ENCODE measurements around the gene AWAT2.

AWAT2 gene

DNA sequence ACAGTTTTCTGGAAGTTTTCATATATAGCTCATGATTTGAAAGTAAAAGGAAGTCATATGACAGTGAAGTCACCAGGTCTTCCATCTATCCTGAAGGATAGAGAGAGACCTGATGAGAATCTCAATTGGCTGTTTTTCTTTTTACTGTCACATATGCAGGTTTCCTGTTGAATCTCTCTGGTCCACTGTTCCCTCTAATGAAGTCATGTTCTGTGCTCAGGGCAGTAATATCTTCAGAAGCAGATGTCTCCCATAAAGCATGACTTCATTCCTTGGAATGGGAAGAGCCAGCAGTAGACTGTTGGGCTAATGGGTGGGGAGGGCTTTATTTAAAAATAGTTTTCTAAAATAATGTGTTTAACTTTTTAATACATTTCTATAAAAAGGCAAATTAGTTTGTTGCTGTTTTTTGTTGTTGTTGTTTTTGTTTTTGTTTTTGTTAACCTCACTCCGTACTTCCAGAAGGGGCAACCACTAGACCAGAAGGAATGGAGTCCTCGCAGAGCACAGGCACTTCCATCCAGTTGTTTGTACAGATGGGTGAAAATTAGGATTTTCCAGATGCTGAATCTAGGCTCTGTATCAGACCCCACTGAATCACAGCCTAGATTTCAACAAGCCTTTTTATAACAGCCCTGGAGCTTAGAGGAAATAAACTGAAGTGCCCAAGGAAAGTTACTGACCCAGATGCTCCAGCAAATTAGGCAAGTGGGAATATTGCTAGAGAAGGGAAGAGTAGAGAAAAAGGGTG is 54.2 kb downstream of the AWAT2 start:
- no peak for DNase-seq

DNA sequence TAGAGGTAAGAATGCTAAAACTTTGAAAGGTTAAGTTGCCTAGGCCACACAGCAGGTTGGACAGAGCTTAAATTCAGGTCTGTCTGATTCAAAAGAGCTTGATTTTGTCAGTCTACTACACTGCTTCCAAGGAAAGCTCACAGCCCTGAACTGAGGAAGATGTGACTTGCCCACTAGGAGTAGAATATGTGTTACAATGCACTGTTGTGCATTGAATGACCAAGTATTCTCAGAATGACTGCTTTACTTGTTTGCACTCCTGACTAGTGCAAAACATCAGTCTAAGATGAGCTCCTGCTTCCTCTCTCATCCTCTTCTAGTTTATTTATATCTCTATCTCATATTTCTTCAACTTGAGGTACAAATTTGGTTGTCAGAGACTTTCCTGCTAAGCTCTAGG is 56.2 kb downstream of the AWAT2 start:
- DNase-seq, result no peak

DNA sequence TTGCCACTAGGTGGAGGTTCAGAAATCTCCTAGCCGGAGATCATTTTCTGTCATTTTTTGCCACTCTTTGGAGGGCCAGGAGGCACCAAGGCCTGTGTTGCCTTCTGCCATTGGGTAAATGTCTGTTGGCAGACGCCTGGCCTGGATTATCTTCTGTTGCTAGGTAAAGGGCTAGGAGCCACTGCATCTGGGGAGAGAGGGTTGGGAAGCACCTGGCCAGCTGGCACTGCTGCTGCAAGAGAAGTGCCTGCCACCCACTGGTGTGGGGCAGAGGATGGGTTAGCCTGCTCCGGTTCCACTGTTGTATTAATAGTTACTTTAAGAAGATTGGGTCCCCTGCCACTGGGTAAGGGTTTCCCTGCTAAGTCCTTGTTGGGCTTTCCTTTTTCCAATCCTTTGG is 58.1 kb downstream of the AWAT2 start:
- no peak for DNase-seq
